Right ventricle myocardium inferior (tissue), 1 donor: Measurements from ENCODE around the gene CA12. TPM values are rescaled to one million over a fixed set of nuclear protein-coding genes. Genes with fewer than 3 reads are reported as not detected.
"Not testable (repeated sequence)": the region's sequence is repeated elsewhere in the genome, so short reads cannot be mapped to it uniquely, and the experiment has no call there.

ENCODE experiments used
- ATAC-seq: fragments of 200-7000 bp; cut with Tn5 transposase; one replicate; pipeline ENCODE4 v1.9.1; 2020; ENCODE audit warnings: mild to moderate bottlenecking, moderate library complexity
- DNase-seq: peaks from one replicate; pipeline ENCODE4 v3.0.0; 2021; ENCODE audit errors: missing footprints
- intact Hi-C: fragments of 100-400 bp; cut with DNase I; formaldehyde crosslinking; loops from one replicate; pipeline ENCODE4 v1.11.0; 2022
- total RNA-seq: library from RNA; stranded (reverse); fragmentation: NEBNext Ultra II Directional; extraction: Animal tissue kit (Norgen Biotek cat#: 25700); gene quantifications from one replicate; pipeline ENCODE4 v1.2.1, GENCODE V29; 2021
- donor health status: DM: no; HTN: yes; CAD: no; lungs with severe emphysema.

The CA12 gene
- total RNA-seq, 1 donor from 2014 or later: 0.65 TPM

DNA sequence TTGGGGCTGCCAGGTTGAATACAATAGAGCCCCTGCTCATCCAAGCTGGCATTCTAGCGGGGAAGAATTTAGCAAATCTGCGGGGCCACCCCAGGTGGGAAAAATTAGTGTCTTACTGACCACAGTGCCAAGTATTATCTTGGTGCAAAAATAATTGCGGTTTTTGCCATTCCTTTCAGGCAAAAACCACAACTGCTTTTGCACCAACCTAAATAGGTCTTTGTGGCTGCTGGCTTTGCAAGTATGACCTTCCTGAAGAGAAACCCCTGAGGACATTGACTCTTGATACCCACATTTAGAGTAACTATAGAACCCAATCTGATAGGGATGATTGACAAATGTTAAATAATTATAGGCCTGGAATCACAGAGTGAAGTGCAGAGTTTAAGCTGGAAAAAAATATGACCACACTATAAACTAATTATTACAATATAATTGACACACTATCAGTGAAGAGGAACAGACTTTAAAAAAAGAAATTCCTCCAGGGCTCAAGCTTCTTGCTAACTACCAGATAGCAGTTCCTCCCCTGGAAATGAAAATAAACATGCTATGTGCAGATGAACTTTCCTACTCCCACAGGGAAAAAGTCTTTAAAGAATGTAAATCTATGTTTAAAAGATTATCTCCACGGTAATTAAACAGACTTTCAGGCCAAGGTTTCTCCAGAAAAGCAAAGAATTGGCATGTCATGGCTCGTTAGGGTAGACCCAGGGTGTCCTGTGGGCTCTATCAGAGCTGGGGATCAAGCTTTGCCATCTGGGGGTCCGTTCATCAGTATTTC is 34.4 kb downstream of the CA12 start:
- intact Hi-C loops: no loop called here
- ATAC-seq (no peak), DNase-seq (no peak)

- intact Hi-C loops: no loop called here
- ATAC-seq (no peak), DNase-seq (no peak)
Measured at GRCh38 chr15:63345391-63345752, 36.3 kb downstream of the CA12 start.

DNA sequence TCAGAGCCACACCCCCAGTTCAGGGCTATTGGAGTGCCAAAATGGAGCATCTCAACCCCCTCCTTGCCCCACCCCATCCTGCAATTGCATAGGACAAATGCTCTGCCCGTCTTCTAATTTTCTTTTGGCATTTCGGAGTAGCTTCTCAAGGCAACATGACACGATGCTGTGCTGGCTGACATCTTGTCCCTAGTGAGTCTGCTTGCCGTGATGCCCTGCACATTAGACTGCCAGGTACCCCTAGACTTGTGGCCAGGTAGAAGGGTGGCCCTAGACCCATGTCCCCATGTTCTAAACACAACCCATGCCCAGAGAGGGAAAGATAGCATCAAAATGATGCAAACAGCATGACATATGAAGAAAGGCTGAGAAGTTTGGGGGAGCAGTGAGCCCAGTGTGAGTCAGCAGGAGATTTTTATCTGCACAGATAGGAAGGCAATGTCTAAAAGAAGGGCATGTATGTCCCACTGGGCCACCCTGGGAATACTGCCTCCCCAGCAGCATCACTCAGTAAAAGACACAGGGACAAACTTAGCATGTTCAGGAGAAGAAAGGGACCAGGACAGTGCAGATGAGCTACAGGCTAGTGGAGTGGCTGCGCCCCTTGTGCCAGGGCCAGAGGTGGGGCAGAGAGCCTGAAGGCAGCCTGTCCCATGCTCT is 36.8 kb downstream of the CA12 start:
- no peak for DNase-seq
- intact Hi-C loops: no loop called here
- no peak for ATAC-seq

DNA sequence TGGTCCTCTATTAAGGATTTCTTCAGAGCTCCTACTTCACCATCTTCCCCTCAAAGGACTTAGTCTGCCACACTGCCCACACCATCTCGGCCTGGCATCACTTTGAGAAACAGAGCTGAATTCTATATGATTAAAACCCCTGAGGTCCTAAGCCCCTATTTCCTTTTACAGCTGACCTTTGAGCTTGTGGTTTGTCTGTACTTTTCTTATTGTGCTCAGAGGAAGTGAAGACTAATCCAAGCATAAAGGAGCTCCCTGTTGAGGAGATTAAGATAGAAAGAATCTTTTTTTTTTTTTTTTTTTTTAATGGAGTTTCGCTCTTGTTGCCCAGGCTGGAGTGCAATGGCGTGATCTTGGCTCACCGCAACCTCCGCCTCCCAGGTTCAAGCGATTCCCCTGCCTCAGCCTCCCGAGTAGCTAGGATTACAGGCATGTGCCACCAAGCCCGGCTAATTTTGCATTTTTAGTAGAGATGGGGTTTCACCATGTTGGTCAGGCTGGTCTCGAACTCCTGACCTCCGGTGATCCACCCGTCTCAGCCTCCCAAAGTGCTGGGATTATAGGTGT is 38.6 kb downstream of the CA12 start:
- DNase-seq, ATAC-seq, intact Hi-C loops: not testable (repeated sequence)

DNA sequence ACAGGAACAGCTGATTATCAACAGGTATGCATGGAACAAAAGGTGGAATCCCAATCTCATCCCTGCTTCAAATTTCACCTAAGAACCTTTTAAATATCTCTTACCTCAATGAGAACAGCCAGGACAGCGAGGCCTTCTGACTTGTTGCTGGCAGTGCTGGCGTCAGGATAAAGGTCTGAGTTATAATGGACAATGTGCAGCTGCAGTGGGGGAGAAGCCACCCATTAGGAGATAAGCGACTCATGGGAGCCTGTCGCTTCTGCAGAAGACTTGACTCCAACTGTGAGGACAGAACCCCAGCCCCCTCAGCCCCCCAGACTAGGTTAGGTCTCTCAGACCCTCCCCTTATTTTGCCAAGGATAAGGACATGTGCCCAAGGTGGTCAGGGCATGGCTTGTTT is 39.7 kb downstream of the CA12 start:
- DNase-seq: no peak
- intact Hi-C loops: no loop called here
- no peak for ATAC-seq

GRCh38 chr15:63340878-63341277 is 40.8 kb downstream of the CA12 start:
- intact Hi-C loops: no loop called here
- DNase-seq: no peak
- no peak for ATAC-seq

- ATAC-seq: no peak
- intact Hi-C loops: no loop called here
- no peak for DNase-seq
Measured at GRCh38 chr15:63340353-63340752, 41.3 kb downstream of the CA12 start.

GRCh38 chr15:63339836-63340235 is 41.8 kb downstream of the CA12 start:
- ATAC-seq: no peak
- no peak for DNase-seq
- intact Hi-C loops: no loop called here

DNA sequence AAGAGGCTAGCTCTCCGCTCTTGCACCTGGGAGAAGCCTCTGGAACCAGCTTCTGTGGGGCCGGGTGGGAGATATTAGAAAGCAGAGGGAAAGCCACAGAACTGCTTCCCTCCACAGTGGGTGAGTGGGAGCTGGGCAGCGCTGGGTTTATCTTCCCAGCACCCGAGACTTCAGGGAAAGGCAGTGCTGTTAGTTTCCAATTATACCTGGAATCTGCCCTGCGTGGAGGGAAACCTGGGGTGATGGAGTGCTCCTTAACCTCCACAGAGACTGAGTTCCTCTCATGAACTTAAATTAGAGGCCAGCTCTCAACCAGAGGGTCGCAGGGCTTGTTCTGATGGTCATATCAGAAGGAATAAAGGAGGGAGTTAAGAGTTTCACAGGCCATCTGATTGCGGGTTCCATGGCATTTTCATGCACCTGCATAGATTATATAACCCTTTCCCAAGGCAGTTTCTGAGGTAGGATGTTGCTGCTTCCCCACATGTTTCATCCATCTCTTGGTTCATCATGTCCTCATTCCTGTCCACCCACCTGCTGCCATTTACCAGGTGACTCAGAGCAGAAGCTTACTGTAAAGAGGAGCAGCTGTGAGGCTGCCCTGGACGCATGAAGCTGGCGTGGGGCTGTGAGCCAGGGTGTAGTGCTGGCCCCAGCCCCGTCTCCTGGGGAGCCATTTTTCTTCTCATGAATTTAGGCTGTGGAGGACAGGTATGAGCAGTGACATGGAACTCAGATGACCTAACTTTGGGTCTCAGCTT is 42.5 kb downstream of the CA12 start:
- ATAC-seq (no peak), DNase-seq (no peak)
- intact Hi-C loops: no loop called here

GRCh38 chr15:63338170-63338569 is 43.5 kb downstream of the CA12 start:
- no peak for ATAC-seq
- intact Hi-C loops: no loop called here
- DNase-seq: no peak

DNA sequence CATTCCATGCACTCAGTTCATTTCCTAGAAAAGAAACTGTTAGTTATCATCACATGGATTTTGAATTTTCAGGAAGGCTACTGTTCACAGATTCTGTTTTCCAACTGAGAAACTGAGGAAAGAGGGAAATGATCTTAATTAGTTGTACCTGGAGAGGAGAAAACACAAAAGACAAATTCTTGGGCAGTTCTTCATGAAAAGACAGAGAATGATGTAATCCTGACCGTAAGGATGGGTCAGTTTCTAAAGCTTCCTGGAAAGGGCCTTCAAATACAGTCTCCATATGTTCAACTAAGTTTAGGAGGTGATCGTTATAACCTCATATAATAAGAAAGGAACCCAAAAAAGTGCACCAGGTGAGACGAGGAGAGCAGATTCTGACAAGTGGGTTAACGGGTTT is 44.6 kb downstream of the CA12 start:
- DNase-seq (no peak), ATAC-seq (no peak)
- intact Hi-C loops: no loop called here

GRCh38 chr15:63335543-63336240 is 46.0 kb downstream of the CA12 start:
- DNase-seq: no peak
- ATAC-seq: no peak
- intact Hi-C loops: no loop called here

- DNase-seq: no peak
- intact Hi-C loops: loop anchor here (5.0 kb wide), 1 partner anchor 62 kb away; no protein-coding TSS in a partner anchor
- no peak for ATAC-seq
Measured at GRCh38 chr15:63334821-63335220, 46.8 kb downstream of the CA12 start.

DNA sequence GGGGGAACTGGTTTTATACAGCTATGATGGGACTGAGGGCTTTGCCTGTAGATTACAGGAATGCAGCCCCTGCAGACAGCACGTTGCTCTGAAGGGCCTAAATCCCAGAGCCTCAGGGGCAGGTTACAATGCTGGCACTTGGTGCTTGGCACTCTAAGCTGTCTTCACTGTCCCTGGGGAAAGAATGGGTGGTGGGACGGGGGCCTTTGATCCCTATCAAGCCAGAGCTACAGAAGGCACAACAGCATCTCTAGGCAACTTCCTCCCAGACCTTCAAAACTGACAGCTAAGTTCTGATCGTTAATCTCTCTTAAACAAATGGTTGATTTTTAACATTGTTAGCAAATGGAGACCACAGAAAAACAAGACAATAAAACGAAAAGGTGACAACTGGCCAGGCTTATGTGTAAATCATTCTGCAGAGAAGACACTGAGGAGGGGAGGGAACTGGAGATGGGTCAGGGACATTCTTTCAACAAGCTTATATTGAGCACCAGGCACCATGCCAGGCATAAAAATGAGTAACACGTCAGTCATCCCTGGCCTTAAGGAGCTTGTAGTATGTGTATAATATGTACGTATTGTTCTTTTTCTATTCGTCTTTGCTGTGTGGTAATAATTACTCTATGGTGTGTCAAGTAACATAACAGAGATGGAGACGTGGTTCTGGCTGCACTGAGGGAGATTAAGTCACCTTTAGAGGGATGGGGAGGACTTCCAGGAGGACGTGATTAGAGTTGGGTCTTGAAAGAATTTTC is 49.1 kb downstream of the CA12 start:
- intact Hi-C loops: loop anchor here (5.0 kb wide), 1 partner anchor 65 kb away; no protein-coding TSS in a partner anchor
- ATAC-seq (no peak), DNase-seq (no peak)

- ATAC-seq (no peak), DNase-seq (no peak)
- intact Hi-C loops: loop anchor here (5.0 kb wide), 1 partner anchor 66 kb away; no protein-coding TSS in a partner anchor
Measured at GRCh38 chr15:63331456-63331855, 50.2 kb downstream of the CA12 start.

- ATAC-seq: peak; percentile 24
- DNase-seq: no peak
- intact Hi-C loops: loop anchor here (5.0 kb wide), 1 partner anchor 66 kb away; no protein-coding TSS in a partner anchor
Measured at GRCh38 chr15:63330926-63331325, 50.7 kb downstream of the CA12 start.

- DNase-seq: no peak
- intact Hi-C loops: loop anchor here (5.0 kb wide), 1 partner anchor 68 kb away; no protein-coding TSS in a partner anchor
- no peak for ATAC-seq
Measured at GRCh38 chr15:63329567-63330350, 51.9 kb downstream of the CA12 start.
